GM18526 (cell line): ENCODE data around the gene SCMH1.

ENCODE experiments used
- POLR2A ChIP-seq: IDR thresholded peaks from 3 replicates; pipeline ENCODE4 v1.6.1; 2011; ENCODE audit not compliant: insufficient read length; ENCODE audit errors: extremely low read depth

The SCMH1 gene

DNA sequence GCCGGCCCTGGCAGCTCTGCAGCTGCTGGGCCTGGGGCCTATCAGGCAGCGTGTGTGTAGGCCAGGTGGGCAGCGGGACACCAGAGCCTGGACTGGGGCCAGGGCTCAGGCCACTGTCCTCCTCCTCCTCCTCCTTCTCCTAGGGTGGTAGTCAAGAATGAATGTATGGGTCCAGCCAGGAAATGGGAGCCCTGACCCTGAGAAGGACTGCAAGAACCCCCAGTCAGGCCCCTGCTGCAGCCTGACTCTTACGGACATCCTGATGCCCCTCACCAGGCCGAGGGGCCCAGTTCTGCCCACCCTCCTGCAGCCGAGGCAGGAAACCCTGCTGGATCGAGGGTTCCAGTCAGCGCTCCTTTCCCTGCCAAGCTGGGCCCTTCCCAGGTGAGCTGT is 224.1 kb downstream of the SCMH1 start:
- no peak for TF ChIP-seq POLR2A

GRCh38 chr1:41017141-41018017 is 224.7 kb downstream of the SCMH1 start:
- no peak for TF ChIP-seq POLR2A

DNA sequence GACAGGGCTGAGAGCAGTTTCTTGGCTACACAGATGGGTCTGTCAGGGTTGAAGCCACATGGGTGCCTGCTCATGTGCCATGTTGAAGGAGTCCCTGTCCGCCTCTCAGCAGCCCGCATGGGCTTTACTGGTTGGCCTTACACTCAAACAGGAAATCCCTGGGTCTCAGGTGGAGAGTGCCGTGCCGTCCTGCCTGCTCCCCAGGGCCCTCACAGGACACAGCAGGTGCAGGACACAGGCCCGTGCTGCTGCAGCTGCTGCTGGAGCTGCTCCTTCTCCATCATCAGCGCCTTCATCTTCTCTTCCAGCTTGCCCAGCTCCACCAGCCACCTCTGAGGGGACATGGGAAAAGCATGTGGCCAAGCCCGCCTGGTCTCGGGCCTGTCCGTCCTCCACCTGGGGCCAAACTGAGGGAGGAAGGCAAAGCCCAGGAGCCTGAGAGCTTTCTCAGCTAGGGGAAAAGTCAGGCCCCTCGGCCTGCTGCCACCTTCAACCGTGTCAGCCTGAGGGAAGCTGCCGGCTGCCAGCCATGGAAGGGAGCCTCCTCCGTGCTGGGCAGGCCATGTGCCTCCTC is 226.1 kb downstream of the SCMH1 start:
- no peak for TF ChIP-seq POLR2A

- TF ChIP-seq POLR2A: no peak
Measured at GRCh38 chr1:41015281-41015896, 226.7 kb downstream of the SCMH1 start.

GRCh38 chr1:41014871-41015270 is 227.2 kb downstream of the SCMH1 start:
- TF ChIP-seq POLR2A: no peak

GRCh38 chr1:41013796-41014195 is 228.3 kb downstream of the SCMH1 start:
- TF ChIP-seq POLR2A: no peak

GRCh38 chr1:41013024-41013423 is 229.1 kb downstream of the SCMH1 start:
- no peak for TF ChIP-seq POLR2A

DNA sequence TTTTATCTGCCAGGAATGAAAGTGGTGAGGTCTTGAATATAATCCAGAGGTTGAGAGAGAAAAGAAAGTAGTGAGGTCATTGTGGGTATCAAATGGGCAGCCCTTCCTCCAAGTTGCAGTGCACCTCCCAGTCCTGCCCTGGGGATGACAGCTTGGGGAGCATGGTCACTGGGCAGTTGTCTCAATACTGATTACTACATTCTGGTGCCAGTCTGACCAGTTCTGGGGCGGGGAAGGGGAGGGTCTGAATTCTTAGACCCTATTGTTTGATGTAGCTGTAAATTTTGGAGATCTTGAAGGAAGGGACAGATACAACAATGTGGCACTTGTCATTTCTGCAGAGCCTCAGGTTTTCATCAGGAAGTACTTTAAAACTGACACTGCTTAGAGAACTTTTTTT is 231.8 kb downstream of the SCMH1 start:
- no peak for TF ChIP-seq POLR2A

DNA sequence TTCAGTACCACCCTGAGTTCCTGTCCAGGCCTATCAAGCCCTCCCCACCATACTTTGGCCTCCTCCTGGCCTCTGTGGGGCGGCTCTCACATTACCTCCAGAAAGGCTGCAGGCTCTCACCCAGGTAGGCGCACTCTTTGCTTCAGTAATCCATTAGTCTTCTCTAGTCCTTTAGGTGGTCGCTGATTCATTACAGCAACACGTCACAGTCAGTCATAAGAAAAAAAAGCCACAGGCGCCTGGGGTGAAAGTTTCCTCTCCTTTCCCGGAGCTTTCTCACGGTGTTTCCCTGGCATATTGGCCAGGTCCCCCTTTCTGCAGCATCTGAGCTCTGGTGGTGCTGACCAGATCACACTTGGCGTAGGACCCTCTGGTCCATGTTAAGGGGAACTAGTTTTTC is 232.6 kb downstream of the SCMH1 start:
- TF ChIP-seq POLR2A: no peak

- no peak for TF ChIP-seq POLR2A
Measured at GRCh38 chr1:41006942-41007865, 234.9 kb downstream of the SCMH1 start.

- no peak for TF ChIP-seq POLR2A
Measured at GRCh38 chr1:41005876-41006275, 236.2 kb downstream of the SCMH1 start.

- TF ChIP-seq POLR2A: no peak
Measured at GRCh38 chr1:41003640-41004220, 238.4 kb downstream of the SCMH1 start.

DNA sequence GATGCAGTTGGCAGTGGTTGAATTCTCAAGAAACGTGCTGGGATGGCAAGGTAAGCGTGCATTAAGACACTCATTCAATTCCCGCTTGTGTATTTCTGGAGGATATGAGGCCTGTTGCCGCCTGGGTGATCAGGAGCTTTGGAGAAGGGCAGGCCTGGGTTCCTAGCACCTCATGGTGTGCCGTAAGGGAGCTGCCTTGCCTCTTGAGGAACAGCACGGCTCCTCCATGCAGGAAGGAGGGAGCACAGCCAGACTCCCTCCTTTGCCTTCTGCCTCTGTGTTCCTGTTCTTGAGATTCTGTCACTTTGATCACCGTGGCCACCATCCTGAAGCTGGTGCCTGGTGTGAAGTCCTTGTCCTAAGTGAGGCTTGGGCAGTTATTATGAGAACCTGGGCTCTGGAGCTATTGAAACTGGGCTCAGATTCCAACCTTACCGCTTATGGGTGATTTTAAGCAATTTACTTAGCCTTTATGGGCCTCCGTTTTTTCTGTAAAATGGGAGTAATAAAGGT is 238.9 kb downstream of the SCMH1 start:
- TF ChIP-seq POLR2A: no peak

DNA sequence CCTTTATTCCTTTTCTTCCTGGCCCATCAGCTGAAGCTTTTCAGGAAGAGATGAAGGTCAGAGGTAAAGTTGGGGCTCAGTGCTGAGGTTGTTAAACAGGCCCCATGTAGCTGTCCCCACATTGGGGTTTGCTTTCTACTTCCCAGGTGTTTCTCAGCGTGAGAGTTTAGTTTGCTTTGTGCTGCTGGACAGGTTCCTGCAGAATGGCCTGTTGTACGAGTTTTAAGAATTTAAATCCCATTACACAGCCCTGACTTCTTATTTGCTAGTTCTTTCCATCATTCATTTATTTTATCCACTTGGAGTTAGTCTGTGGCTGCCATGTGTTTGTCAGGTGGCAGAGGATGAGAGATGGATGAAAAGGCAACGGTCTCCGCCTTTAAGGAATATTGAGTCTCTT is 243.4 kb downstream of the SCMH1 start:
- no peak for TF ChIP-seq POLR2A

GRCh38 chr1:40997096-40997495 is 245.0 kb downstream of the SCMH1 start:
- TF ChIP-seq POLR2A: no peak

- TF ChIP-seq POLR2A: no peak
Measured at GRCh38 chr1:40989066-40989465, 253.0 kb downstream of the SCMH1 start.
